ENCODE results near the gene CACNA1B.
"Not testable (repeated sequence)": the region's sequence is repeated elsewhere in the genome, so short reads cannot be mapped to it uniquely, and the experiment has no call there.

Gene CACNA1B

DNA sequence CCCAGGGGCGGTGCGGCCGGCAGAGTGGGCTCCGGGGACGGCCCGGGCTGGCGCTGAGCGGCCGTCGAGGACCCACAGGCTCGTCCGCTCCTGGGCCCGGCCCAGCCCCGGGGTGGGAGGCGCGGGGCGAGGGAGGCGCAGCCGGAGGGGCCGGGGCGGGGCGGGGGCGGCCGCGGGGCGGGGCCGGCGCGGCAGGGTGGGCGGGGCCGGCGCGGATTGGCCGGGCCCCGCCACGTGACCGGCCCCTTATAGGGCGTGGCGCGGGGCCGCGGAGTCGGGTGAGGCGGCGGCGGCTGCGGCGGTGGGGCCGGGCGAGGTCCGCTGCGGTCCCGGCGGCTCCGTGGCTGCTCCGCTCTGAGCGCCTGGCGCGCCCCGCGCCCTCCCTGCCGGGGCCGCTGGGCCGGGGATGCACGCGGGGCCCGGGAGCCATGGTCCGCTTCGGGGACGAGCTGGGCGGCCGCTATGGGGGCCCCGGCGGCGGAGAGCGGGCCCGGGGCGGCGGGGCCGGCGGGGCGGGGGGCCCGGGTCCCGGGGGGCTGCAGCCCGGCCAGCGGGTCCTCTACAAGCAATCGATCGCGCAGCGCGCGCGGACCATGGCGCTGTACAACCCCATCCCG lies at the start of gene CACNA1B:
TSS of gene CACNA1B (plus strand) at position 277 of the 617 bp plus-strand sequence. CDS start at position 429, 152 bp downstream.
- not testable (repeated sequence) for DNase-seq (ENCODE audit: insufficient read length, low spot score); FAIRE-seq

DNA sequence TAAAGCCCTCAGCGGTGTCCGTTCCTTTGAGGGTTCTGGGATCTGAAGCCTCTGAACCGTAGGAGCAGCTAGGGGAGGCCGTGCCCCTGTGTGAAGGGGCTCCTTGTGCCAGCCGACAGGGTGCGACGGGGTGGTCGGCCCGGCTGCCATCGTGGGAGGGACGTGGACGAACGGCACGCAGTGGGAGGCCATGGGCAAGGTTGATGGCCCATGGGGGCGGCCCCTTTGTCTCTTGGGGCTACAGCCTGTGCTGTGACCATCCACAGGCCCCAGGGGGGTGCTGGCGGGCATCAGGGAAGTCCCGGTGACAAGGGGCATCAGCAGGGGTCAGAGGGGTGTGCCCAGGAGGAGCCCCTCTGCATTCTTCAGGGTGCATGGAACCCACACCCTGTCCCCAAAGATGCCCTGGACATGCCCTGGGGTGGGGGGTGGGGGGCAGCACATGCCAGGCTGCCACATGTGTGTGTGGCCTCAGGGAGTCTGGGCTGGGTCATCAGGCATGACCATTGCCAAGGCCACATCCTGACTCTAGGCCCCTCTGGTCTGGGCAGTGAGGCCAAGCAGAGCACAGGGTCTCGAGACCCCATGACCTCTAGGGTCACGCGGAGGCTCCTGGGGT lies 49.6 kb upstream of the CACNA1B start:
- TF ChIP-seq POLR2A (IDR thresholded peaks at IDR 0.05; ENCODE audit: low read depth, low read length) = no peak
- DNase-seq (ENCODE audit: insufficient read length, low spot score) (no peak), FAIRE-seq (no peak)

DNA sequence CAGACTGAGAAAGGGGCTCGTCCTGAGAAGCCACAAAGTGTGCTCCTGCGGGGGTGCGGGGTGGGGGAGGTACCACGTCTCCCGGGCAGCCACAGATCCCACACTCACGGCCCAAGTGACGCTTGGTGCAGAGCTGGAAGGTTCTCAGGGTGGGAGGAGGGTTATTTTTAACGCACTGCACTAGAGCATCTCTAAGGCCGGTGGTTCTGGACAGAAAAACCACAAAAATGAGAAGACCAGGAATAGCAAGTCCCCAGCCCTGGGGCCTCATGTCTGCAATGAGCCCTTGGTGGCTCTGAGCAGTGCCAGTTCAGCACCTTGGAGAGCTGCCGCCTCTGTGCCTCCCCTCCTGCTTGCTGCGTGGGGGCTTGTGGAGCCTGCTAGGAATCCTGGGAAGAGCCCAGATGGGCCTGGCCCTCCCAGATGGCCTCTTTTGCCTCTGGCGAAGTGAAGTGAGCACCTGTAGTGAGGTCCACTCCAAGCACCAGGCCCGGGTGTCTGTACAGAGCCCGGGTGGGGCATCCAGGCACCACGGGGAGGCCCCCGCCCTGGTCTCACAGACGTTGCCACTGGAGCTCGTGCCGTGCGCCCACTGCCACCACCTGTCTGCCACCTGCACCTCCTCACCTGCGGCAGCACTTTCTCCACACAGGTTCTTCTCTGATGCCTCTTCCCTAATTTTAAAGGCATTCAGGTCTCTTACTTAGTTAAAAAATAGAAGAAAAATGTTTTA lies 48.9 kb upstream of the CACNA1B start:
- no peak for TF ChIP-seq POLR2A (IDR thresholded peaks at IDR 0.05; ENCODE audit: low read depth, low read length)
- DNase-seq (ENCODE audit: insufficient read length, low spot score) = no peak
- no peak for FAIRE-seq

DNA sequence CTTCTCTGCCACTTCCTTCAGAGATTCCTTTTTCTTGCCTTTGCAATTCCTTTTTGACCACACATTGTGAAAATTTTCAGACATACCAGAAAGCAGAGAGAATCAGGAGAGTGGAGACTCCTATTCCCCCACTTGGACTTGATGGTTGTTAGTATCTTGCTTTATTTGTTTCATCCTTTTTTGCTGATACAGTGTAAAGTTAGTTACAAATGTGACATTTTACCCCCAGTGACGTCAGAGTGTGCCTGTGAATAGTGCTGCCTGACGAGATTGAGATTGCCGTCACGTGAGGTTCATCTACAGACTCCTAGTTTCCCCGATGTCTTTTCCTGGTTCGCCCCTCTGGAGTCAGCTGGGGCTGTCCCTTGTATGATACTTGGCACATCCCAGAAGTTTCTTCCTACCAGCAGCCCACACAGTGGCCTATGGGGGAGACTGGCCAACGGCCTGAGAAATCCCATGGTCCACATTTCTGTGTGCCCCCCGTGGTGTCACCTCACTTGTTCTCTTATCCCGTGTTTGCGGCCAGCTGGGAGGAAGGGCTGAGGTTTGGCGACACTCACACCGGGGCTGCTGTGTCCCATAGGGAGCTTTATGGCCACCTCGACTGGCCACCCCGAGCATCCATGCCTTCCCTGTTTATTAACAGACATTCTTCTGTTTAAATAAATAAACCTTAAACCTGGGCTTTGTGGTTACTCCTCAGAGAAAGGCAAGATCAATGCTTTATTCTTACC lies 48.2 kb upstream of the CACNA1B start:
- TF ChIP-seq POLR2A (IDR thresholded peaks at IDR 0.05; ENCODE audit: low read depth, low read length) = no peak
- FAIRE-seq (no peak), DNase-seq (ENCODE audit: insufficient read length, low spot score) (no peak)

DNA sequence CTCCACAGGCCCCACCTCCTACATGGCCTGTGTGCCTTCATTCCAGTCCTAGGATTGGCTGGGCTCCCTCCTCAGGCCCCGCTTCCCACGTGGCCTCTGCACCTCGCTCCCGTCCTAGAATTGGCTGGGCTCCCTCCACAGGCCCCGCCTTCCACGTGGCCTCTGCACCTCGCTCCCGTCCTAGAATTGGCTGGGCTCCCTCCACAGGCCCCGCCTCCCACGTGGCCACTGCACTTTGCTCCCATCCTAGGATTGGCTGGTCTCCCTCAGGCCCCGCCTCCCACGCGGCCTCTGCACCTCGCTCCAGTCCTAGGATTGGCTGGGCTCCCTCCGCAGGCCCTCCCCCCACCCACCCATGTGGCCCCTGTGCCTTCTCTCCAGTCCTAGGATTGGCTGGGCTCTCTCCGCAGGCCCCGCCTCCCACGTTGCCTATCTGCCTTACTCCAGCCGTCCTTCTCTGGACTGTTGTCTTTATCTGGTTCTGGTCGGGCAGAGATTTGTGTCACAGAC lies 45.3 kb upstream of the CACNA1B start:
- no peak for DNase-seq (ENCODE audit: insufficient read length, low spot score)
- TF ChIP-seq POLR2A (IDR thresholded peaks at IDR 0.05; ENCODE audit: low read depth, low read length) = no peak
- FAIRE-seq = no peak

DNA sequence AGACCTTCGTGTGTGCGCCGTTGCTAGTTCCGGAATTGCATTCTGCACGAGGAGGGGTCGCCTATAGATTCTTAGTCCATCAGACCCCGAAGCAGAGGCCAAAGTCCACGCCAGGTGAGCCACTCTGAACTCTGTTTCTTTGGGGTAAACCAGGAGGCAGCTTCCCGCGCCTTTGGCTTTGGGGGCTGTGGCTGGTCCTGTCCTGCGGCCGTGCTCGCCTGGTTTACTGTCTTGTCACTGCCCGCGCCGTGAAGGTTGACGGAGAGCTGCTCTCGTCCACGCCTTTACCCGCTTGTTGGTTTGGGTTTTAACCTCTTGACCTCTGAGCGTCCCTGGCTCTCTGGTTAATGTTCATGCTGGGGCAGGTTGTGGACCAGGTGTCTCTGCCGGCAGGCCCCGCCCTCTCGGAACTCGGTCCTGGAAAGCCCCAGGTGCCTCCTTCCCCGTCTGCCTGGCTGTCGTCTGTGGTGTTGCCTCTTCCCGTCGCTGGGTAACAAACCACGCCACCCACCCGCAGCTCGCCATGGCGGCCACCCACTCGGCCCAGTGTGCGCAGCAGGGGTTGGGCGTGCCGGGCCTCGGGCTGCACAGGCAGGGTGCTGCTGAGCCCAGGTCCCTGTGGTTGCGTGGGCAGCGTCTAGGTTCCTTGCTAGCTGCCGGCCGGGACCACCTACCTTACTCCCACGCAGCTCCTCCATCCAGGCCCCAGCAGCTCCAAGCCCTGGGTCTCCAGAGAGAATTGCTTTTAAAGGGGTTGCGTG lies 44.6 kb upstream of the CACNA1B start:
- FAIRE-seq (no peak), DNase-seq (ENCODE audit: insufficient read length, low spot score) (no peak)
- no peak for TF ChIP-seq POLR2A (IDR thresholded peaks at IDR 0.05; ENCODE audit: low read depth, low read length)

DNA sequence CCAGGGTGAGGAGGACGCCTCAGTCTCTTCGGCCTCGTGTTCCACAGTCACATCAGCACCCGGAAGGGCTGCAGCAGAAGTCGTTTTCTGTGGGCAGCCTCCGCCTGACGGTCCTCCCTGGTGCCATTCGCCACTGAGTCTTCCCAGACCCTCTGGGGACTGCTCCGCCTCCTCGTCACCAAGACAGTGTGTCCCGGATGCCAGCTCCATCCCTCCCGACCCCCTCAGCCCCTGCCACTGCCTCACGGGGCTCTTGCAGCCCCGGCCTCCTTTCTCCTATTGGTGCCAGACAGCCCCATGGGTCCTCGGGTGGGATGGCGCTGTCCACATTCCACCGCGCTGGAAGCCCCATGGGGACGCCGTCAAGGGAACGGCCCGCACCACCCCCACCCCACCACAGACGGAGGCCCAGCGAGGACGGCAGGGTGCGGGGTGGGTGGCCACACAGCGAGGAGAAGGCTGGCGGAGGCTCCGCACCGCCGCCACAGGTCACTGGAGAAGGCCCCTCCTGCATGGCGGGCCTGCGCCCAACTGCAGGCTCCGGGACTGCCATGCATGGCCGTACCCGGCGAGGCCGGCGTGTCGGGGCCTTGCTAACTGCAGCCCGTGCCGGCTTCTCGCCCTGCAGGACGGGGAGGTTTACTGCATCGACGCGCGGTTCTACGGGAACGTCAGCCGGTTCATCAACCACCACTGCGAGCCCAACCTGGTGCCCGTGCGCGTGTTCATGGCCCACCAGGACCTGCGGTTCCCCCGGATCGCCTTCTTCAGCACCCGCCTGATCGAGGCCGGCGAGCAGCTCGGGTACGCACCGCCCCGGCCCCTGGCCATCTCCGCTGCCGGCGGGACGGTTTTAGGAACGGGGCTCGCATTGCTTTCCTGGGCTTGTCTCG lies 43.6 kb upstream of the CACNA1B start:
- TF ChIP-seq POLR2A (IDR thresholded peaks at IDR 0.05; ENCODE audit: low read depth, low read length) = no peak
- DNase-seq (ENCODE audit: insufficient read length, low spot score) (no peak), FAIRE-seq (no peak)

DNA sequence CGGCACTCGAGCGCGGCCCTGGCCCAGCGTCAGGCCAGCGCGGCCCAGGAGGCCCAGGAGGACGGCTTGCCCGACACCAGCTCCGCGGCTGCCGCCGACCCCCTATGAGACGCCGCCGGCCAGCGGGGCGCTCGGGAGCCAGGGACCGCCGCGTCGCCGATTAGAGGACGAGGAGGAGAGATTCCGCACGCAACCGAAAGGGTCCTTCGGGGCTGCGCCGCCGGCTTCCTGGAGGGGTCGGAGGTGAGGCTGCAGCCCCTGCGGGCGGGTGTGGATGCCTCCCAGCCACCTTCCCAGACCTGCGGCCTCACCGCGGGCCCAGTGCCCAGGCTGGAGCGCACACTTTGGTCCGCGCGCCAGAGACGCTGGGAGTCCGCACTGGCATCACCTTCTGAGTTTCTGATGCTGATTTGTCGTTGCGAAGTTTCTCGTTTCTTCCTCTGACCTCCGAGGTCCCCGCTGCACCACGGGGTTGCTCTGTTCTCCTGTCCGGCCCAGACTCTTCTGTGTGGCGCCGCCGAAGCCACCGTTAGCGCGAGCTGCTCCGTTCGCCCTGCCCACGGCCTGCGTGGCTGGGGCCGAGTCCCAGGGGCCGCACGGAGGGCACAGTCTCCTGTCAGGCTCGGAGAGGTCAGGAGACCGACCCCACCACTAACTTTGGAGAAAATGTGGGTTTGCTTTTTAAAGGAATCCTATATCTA lies 42.6 kb upstream of the CACNA1B start:
- TF ChIP-seq POLR2A (IDR thresholded peaks at IDR 0.05; ENCODE audit: low read depth, low read length) = no peak
- DNase-seq (ENCODE audit: insufficient read length, low spot score) (no peak), FAIRE-seq (no peak)

DNA sequence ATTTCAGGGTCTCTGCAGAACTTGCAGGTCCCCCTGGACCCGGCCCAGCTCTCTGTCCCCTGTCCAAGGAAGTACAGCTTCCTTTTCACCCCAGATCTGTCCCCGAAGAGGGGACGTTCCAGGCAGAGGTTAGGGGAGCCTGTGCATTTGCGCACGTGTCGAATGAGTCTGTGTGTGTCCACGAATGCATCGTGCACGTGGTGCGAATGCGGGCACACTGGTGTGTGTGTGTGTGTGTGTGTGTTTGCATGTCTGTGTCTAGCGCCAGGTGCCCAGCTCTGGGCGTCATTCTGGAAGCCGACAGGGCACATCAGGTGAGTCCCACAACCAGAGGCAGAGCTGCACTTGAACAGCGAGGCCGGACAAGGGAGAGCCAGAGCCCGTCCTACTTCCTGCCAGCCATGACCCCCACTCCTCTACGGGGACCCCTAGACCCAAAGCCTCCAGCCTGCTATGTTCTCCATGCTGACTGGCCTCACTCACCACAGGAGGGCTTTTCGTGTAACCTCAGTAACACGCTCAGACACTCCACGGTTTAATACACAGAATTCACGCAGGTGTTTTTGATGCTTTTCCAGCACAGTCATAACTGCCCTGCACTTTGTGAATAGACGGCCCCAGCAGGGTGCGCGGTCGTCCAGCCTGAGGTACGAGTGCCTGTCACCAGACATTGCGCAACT lies 41.3 kb upstream of the CACNA1B start:
- DNase-seq (ENCODE audit: insufficient read length, low spot score) (no peak), FAIRE-seq (no peak)
- TF ChIP-seq POLR2A (IDR thresholded peaks at IDR 0.05; ENCODE audit: low read depth, low read length) = no peak

DNA sequence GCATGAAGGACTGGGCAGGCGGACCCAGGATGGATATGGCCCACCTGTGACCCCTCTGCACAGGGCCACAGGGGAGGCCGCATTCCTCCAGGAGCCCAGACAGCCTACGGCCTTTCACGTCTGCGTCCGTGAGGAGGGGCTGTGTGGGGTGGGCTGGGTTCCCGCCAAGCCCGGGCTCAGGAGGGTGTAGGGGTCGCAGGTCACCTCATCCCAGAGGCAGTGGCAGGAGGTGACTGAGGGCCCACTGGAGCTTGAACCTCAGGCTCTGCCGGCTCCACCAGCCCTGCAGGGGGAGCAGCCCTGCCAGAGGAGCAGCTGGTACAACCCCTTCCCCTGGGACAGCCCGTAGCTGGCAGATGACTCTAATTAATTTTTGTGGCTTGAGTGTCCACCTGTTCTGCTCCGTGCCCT lies 40.7 kb upstream of the CACNA1B start:
- no peak for TF ChIP-seq POLR2A (IDR thresholded peaks at IDR 0.05; ENCODE audit: low read depth, low read length)
- FAIRE-seq (no peak), DNase-seq (ENCODE audit: insufficient read length, low spot score) (no peak)
